Endothelial cell (in vitro differentiated cells): Measurements from ENCODE around the gene DSC2. TPM values are rescaled to one million over a fixed set of nuclear protein-coding genes. Genes with fewer than 3 reads are reported as not detected.

Source experiments
- DNase-seq: peaks from one replicate; pipeline ENCODE4 v3.0.0; 2021; ENCODE audit warnings: low spot score
- H3K27ac Mint-ChIP-seq: one replicate; pipeline ENCODE4 v1.8.0; 2021; ENCODE audit warnings: mixed read lengths, inconsistent platforms; ENCODE audit not compliant: unreplicated experiment
- H3K27me3 Mint-ChIP-seq: one replicate; pipeline ENCODE4 v1.8.0; 2021; ENCODE audit warnings: mild to moderate bottlenecking, moderate library complexity, mixed read lengths, inconsistent platforms; ENCODE audit not compliant: unreplicated experiment
- H3K36me3 Mint-ChIP-seq: one replicate; pipeline ENCODE4 v1.8.0; 2021; ENCODE audit warnings: mild to moderate bottlenecking, low read depth, mixed read lengths, inconsistent platforms; ENCODE audit not compliant: unreplicated experiment
- H3K4me1 Mint-ChIP-seq: one replicate; pipeline ENCODE4 v1.8.0; 2021; ENCODE audit warnings: mild to moderate bottlenecking, mixed read lengths, inconsistent platforms; ENCODE audit not compliant: unreplicated experiment
- H3K4me3 Mint-ChIP-seq: one replicate; pipeline ENCODE4 v1.8.0; 2021; ENCODE audit warnings: mild to moderate bottlenecking, mixed read lengths, inconsistent platforms; ENCODE audit not compliant: unreplicated experiment
- H3K9me3 Mint-ChIP-seq: one replicate; pipeline ENCODE4 v1.8.0; 2021; ENCODE audit warnings: mixed read lengths, inconsistent platforms; ENCODE audit not compliant: unreplicated experiment
- CTCF ChIP-seq: fragments of 200-600 bp; sonication (generic); IDR thresholded peaks from one replicate; pipeline ENCODE4 v1.5.0; 2021; ENCODE audit warnings: antibody characterized with exemption; ENCODE audit not compliant: unreplicated experiment
- total RNA-seq: library from RNA; stranded (reverse); fragmentation: NEBNext Ultra II Directional; extraction: Animal tissue kit (Norgen Biotek cat#: 25700); gene quantifications from one replicate; pipeline ENCODE4 v1.2.1, GENCODE V29; 2021; ENCODE audit not compliant: unreplicated experiment

DSC2 gene
- total RNA-seq, 1 donor from 2014 or later, result 65.4 TPM

- DNase-seq, result no peak
- H3K9me3 Mint-ChIP-seq, result no peaks in the 10 kb centered on the region
- peaks cover 28% of the 10 kb centered on the region for H3K36me3 Mint-ChIP-seq
- no peak overlapping the region for H3K27ac Mint-ChIP-seq
- H3K4me1 Mint-ChIP-seq, result no peaks in the 10 kb centered on the region
- no peaks in the 10 kb centered on the region for H3K27me3 Mint-ChIP-seq
- TF ChIP-seq CTCF, result no peak
- H3K4me3 Mint-ChIP-seq, result no peak overlapping the region
Measured at GRCh38 chr18:31070206-31070605, 32.0 kb downstream of the DSC2 start.

- no peaks in the 10 kb centered on the region for H3K27me3 Mint-ChIP-seq
- no peaks in the 10 kb centered on the region for H3K4me1 Mint-ChIP-seq
- H3K36me3 Mint-ChIP-seq, result peaks cover 17% of the 10 kb centered on the region
- DNase-seq, result no peak
- H3K4me3 Mint-ChIP-seq, result no peak overlapping the region
- no peak overlapping the region for H3K27ac Mint-ChIP-seq
- no peak for TF ChIP-seq CTCF
- no peaks in the 10 kb centered on the region for H3K9me3 Mint-ChIP-seq
Measured at GRCh38 chr18:31066266-31066665, 36.0 kb downstream of the DSC2 start.

- no peaks in the 10 kb centered on the region for H3K4me1 Mint-ChIP-seq
- H3K4me3 Mint-ChIP-seq, result no peak overlapping the region
- no peaks in the 10 kb centered on the region for H3K9me3 Mint-ChIP-seq
- H3K36me3 Mint-ChIP-seq, result peaks cover 14% of the 10 kb centered on the region
- no peak for TF ChIP-seq CTCF
- no peak overlapping the region for H3K27ac Mint-ChIP-seq
- H3K27me3 Mint-ChIP-seq, result no peaks in the 10 kb centered on the region
- no peak for DNase-seq
Measured at GRCh38 chr18:31065036-31065773, 37.0 kb downstream of the DSC2 start.

GRCh38 chr18:31064130-31064529 lies 38.1 kb downstream of the DSC2 start:
- no peaks in the 10 kb centered on the region for H3K27me3 Mint-ChIP-seq
- no peaks in the 10 kb centered on the region for H3K4me1 Mint-ChIP-seq
- H3K4me3 Mint-ChIP-seq, result peak overlapping the region; percentile 4
- H3K9me3 Mint-ChIP-seq, result no peaks in the 10 kb centered on the region
- no peak for TF ChIP-seq CTCF
- H3K36me3 Mint-ChIP-seq, result peaks cover 11% of the 10 kb centered on the region
- no peak overlapping the region for H3K27ac Mint-ChIP-seq
- no peak for DNase-seq

- no peak overlapping the region for H3K4me3 Mint-ChIP-seq
- H3K4me1 Mint-ChIP-seq, result peaks cover 9% of the 10 kb centered on the region
- H3K27ac Mint-ChIP-seq, result no peak overlapping the region
- DNase-seq, result no peak
- H3K27me3 Mint-ChIP-seq, result no peaks in the 10 kb centered on the region
- peaks cover 4% of the 10 kb centered on the region for H3K36me3 Mint-ChIP-seq
- no peaks in the 10 kb centered on the region for H3K9me3 Mint-ChIP-seq
- TF ChIP-seq CTCF, result no peak
Measured at GRCh38 chr18:31061945-31062344, 40.3 kb downstream of the DSC2 start.
